ENCODE measurements around the gene MTMR2. TPM values are rescaled to one million over a fixed set of nuclear protein-coding genes. Genes with fewer than 3 reads are reported as not detected.
A peak's percentile ranks its signal among the peaks of the same experiment; 100 is the strongest.

Gene MTMR2
- total RNA-seq, 1 donor from 2014 or later = 14.7 TPM

DNA sequence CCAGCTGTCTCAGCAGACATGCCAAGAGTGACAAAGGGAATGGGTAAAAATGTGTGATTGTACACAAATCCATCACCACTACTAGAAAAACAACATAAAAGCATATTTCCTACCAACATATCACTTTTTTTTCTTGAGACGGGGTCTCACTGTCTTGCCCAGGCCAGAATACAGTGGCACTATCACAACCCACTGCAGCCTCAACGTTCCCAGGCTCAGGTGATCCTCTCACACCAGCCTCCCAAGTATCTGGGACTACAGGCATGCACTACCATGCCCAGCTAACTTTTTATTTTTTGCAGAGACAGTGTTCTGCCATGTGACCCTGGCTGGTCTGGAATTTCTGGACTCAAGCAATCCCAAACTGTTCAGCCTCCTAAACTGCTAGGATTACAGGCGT, 5.2 kb downstream of the MTMR2 start:
- H3K4me1 ChIP-seq = peaks cover 7 to 32% of the 10 kb centered on the region in 2 donors
- H3K4me3 ChIP-seq = no peak overlapping the region
- H3K36me3 ChIP-seq = no peaks in the 10 kb centered on the region
- no peak overlapping the region for H3K27ac ChIP-seq
- no peaks in the 10 kb centered on the region for H3K27me3 ChIP-seq
- intact Hi-C loops (cut with DNase I) = no loop called here
- no peak for DNase-seq (ENCODE audit: low spot score in 2 of 2)
- TF ChIP-seq, protein P1, sequence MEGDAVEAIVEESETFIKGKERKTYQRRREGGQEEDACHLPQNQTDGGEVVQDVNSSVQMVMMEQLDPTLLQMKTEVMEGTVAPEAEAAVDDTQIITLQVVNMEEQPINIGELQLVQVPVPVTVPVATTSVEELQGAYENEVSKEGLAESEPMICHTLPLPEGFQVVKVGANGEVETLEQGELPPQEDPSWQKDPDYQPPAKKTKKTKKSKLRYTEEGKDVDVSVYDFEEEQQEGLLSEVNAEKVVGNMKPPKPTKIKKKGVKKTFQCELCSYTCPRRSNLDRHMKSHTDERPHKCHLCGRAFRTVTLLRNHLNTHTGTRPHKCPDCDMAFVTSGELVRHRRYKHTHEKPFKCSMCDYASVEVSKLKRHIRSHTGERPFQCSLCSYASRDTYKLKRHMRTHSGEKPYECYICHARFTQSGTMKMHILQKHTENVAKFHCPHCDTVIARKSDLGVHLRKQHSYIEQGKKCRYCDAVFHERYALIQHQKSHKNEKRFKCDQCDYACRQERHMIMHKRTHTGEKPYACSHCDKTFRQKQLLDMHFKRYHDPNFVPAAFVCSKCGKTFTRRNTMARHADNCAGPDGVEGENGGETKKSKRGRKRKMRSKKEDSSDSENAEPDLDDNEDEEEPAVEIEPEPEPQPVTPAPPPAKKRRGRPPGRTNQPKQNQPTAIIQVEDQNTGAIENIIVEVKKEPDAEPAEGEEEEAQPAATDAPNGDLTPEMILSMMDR (IDR thresholded peaks at IDR 0.05) = no peak
- H3K9me3 ChIP-seq = no peaks in the 10 kb centered on the region

DNA sequence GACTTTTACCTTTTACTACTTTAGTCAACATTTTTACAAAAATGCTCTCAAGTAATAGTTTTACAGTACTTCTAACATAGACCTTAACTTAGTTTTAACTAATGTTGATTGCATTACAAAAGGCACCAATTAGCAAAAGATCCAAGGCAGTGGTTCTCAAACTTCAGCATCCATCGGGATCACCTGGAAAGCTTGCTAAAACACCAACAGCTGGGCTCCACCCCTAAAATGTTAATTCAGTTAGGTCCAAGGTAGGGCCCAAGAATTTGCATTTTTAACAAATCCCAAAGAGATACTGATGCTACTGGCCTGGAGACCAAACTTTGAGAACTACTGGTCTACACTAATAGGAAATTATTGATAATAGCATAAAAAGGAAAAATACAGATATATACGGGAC, 5.9 kb downstream of the MTMR2 start:
- Histone ChIP-seq H3K4me1 (peaks cover 7 to 37% of the 10 kb centered on the region in 2 donors), H3K27me3 (no peaks in the 10 kb centered on the region), H3K9me3 (no peaks in the 10 kb centered on the region), H3K36me3 (no peaks in the 10 kb centered on the region), H3K27ac (peak overlapping the region in 1 of 2 donors; percentile 51), H3K4me3 (no peak overlapping the region)
- no peak for DNase-seq (ENCODE audit: low spot score in 2 of 2)
- TF ChIP-seq, protein P1 (IDR thresholded peaks at IDR 0.05) = no peak
- intact Hi-C loops (cut with DNase I) = no loop called here

DNA sequence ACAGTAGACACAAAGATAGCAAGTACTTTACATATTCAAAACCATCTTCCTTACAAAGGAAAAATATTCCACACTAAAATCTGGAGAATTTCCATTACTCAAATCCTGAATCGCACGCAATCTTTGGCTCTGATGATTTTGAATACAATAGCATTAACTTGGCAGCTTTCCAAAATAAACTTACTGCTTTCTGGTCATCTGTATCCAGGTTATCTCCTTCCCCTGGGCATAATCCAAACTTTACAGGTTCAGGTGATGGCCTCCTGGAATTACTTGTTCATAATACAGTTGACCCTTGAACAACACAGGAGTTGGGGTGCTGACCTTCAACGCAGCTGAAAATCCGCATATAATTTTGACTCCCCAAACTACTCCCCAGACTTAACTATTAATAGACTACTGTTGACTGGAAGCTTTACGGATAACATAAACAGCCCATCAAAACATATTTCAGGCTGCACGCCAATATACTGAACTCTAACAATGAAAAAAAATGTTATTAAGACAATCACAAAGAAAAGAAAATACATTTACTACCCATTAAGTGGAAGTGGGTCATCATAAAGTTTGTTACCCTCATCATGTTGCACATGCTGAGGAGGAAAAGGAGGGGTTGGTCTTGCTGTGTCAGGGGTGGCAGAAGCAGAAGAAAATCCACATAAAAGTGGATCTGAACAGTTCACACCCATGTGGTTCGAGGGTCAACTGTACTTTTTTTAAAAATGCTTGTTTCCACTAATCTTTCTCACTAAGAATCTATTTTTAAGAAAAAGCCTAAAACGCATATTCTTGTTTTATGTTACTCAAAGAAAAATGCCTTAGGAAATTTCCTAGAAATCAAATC, 6.5 kb downstream of the MTMR2 start:
- no peaks in the 10 kb centered on the region for H3K36me3 ChIP-seq
- H3K4me3 ChIP-seq = no peak overlapping the region
- TF ChIP-seq, protein P1 (IDR thresholded peaks at IDR 0.05) = no peak
- H3K9me3 ChIP-seq = no peaks in the 10 kb centered on the region
- intact Hi-C loops (cut with DNase I) = no loop called here
- no peaks in the 10 kb centered on the region for H3K27me3 ChIP-seq
- peaks cover 7 to 37% of the 10 kb centered on the region in 2 donors for H3K4me1 ChIP-seq
- peak overlapping the region in 1 of 2 donors; percentile 51 for H3K27ac ChIP-seq
- no peak for DNase-seq (ENCODE audit: low spot score in 2 of 2)

DNA sequence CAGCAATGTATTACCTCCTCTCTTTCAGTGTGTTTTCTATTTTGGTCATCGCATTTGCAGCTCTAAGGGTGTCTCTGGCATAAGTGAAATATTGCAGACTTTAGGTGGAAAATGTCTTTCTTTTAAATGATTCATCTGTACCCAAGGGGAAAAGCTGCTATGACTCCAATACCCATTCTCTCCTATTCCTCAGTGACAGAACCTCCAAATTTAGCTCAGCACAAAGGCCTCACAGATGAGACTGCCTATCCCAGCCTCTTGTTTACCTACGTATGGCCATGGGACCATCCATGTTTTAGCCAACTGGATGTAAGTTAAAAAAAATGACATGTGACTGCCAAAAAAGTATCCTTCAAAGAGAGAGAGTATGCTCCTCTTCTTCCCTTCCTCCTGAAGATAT, 7.9 kb downstream of the MTMR2 start:
- Histone ChIP-seq H3K36me3 (no peaks in the 10 kb centered on the region), H3K27ac (peak overlapping the region; percentile 18 to 51), H3K4me3 (no peak overlapping the region), H3K27me3 (no peaks in the 10 kb centered on the region), H3K4me1 (peaks cover 7 to 37% of the 10 kb centered on the region in 2 donors), H3K9me3 (no peaks in the 10 kb centered on the region)
- no peak for DNase-seq (ENCODE audit: low spot score in 2 of 2)
- intact Hi-C loops (cut with DNase I) = no loop called here
- TF ChIP-seq, protein P1 (IDR thresholded peaks at IDR 0.05) = no peak

DNA sequence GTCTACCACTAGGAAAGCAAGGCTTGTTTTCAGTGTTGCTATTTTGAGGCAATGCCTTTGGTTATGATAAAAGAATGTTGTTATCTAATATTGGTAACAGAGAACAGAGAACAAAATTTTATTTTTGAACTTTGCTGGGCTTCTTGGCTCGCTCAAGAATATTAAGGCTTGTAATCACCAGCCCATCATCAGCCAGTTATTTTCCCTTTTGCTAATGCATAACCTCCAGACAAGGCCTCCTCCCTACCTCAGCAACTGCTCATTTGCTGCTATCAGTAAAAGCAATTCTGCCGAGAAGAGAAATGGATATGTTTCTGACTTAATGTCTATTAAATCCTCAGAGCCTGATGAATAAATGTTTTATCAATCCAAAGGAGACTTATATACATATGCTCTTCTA, 8.9 kb downstream of the MTMR2 start:
- H3K9me3 ChIP-seq = no peaks in the 10 kb centered on the region
- H3K4me3 ChIP-seq = no peak overlapping the region
- TF ChIP-seq, protein P1 (IDR thresholded peaks at IDR 0.05) = no peak
- H3K4me1 ChIP-seq = peaks cover 7 to 35% of the 10 kb centered on the region in 2 donors
- H3K27ac ChIP-seq = peak overlapping the region; percentile 51 to 56
- H3K27me3 ChIP-seq = no peaks in the 10 kb centered on the region
- no peak for DNase-seq (ENCODE audit: low spot score in 2 of 2)
- intact Hi-C loops (cut with DNase I) = no loop called here
- no peaks in the 10 kb centered on the region for H3K36me3 ChIP-seq
